Measurements from ENCODE around the gene FAM221A.
"Not testable (repeated sequence)": the region's sequence is repeated elsewhere in the genome, so short reads cannot be mapped to it uniquely, and the experiment has no call there.

The FAM221A gene

DNA sequence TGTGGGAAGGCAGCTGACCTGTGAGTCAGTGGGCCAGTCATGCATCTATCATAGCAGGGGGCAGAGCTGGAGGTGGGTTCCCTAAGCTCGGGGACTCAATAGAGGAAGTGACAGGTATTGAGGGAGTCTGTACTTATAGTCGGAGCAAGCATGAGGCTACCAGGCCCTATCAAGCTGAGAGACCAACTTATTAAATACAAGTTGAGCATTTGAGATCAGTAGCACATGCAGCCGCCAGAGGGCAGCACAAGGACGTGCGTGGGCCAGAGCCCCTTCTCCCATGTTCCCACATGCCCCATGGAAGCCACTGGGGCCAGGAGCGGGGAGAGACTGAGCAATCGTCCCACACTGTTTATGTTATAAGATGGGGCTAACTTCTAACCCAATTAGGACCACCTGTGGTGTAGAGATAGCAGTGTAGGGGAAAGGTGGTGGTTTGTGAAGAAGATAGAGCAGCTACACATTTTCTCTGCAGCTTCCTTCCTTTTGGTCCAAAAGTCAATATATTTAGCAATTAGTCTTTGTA, 17.0 kb downstream of the FAM221A start:
- no peak for DNase-seq (ENCODE audit: low read depth)
- H3K4me3 ChIP-seq (ENCODE audit: low read depth, low read length), result no peak overlapping the region

DNA sequence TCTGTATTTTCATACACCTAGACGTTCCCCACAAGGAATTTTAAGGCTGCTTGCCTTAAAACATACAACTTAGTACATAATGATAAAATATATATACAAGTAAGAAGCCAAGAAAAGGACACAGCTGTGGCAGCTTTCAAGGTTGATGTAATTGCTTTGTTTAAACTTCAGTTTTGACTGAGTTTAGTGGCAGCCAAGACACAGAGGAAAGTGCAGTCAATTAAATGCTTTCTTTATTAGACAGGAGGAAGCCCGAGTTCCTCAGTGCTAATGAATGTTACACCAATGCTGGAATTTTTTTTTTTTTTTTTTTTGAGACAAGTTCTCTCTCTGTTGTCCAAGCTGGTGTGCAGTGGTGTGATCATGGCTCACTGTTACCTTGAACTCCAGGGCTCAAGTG, 18.8 kb downstream of the FAM221A start:
- DNase-seq (ENCODE audit: low read depth), result no peak
- H3K4me3 ChIP-seq (ENCODE audit: low read depth, low read length), result no peak overlapping the region

DNA sequence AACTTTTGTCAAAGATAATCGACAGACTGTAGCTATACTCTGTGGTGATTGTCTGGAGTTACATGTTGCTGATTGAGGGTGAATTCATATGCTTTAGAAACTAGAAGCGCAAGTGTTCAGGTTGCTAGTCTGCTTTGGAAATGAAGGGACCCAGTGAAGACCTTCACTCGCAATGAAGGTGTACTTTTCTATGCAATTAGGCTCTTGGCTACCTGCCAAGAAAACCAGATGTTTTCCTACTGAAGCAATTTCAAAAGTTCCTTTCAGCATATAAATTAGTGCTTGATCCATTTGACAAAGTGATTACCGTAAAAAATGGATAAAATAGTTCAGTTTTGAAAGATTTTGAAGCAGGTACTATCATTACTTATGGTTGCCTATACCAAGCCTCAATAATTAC, 20.0 kb downstream of the FAM221A start:
- H3K4me3 ChIP-seq (ENCODE audit: low read depth, low read length), result no peak overlapping the region
- no peak for DNase-seq (ENCODE audit: low read depth)

DNA sequence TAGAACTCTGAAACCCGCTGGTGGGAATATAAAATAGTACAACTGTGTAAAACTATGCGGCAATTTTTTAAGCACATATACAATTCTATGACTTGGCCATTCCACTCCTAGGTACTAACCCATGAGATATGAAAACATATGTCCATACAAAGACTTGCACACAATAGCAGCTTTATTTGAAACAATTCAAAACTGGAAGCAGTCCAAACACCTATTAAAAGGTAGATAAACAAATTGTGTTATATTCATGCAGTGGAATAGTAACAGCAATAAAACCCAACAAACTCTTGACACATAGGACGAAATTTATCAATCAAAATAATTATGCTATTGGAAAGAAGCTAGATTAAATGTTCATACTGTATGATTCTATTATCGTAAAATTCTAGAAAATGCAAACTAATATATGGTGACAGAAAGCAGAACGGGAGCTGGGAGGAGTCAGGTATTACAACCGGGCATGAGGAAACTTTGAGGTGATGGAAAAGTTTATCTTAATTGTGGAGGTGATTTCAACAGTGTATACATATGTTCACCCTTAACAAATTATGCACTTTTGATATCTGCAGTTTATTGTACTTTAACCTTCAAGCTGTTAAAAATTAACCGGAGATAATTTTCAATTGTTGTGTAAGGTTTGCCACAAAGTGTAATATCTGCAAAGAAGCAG, 29.2 kb downstream of the FAM221A start:
- no peak overlapping the region for H3K4me3 ChIP-seq (ENCODE audit: low read depth, low read length)
- DNase-seq (ENCODE audit: low read depth), result no peak

DNA sequence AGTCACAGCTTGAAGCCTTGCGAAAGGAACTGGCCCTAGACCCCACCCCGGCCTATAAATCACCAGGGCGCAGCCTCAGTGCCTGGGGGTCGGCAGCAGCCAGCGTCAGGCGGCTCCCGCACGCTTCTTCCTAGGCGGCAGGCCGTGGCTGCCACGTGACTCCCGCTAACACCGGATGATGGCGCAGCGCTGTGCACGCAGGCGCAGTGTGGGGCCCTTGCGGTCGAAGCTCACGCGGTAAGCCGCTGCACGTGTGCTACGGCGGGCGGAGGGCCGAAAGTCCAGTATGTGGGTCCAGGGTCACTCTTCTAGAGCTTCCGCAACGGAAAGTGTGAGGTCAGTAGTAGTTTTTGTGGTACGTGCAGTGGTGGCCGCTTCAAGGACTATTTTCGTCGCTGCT, 30.0 kb downstream of the FAM221A start, which contains the start of gene STK31:
TSS of gene STK31 (plus strand) at position 220 of the 400 bp plus-strand sequence. CDS start at position 287, 67 bp downstream.
- no peak within 1 kb of the TSS for H3K4me3 ChIP-seq (ENCODE audit: low read depth, low read length)
- DNase-seq (ENCODE audit: low read depth), result no peak

DNA sequence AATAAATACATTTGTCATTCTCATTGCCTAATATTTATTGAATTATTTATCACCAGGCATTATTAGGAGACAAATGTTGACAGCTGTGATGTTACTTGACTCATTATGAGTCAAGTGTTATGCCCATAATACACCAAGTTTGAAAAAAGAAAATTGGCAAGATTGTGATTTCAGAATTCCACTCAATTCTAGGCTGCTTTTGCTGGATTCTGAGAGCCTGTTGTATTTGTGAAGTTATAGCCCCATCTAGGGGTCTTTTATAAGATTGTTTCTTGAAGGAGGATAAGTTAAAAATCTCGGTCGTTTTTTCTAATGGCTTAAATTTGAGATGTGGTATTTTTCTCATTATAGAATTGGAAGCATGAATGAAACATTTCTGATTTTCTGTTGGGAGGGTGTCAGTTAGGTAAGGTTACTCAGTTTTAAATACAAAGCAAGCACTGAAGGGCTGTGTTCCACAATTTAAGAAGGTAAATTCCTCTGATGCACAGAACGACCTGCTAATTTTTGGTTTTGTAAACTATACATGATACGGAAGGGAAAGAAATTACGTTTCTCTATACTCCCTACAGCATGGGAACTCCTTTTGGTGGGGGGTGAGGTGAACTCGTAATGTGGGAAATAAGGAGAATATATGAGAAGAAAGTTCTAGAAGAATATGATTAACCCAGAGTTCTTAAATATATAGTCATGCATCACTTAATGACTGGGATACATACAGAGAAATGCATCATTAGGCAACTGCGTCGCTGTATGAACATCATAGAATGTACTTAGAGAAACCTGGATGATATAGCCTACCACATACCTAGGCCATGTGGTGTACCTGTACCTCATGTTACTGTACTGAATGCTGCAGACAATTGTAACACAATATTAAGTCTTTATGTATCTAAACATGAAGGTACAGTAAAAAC, 32.6 kb downstream of the FAM221A start:
- no peak overlapping the region for H3K4me3 ChIP-seq (ENCODE audit: low read depth, low read length)
- DNase-seq (ENCODE audit: low read depth), result peak; percentile 30

DNA sequence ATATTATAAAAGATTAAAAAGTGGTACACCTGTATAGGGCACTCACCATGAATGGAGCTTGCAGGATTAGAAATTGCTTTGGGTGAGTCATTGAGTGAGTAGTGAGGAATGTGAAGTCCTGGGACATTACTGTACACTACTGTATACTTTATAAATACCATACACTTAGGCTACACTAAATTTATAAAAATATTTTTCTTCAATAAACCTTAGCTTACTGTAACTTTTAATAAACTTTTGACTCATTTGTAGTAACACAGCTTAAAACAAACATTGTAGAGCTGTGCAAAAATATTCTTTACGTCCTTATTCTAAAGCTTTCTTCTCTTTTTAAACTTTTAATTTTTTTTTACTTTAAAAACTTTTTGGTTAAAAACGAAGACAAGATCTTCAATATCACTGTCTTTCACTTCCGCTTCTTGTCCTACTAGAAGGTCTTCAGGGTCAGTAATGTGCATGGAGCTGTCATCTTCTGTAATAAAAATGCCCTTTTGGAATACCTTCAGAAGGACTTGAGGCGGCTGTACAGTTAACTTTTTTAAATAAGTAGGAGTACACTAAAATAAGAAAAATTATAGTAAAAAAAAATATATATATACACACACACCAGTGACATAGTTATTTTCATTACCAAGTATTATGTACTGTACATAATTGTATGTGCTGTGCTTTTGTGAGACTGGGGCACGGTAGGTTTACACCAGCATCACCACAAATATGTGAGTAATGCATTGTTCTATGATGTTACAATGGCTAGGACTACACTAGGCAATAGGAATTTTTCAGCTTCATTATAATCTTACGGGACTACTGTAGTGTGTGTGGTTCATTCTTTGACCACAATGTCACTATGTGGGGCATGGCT, 33.5 kb downstream of the FAM221A start:
- no peak overlapping the region for H3K4me3 ChIP-seq (ENCODE audit: low read depth, low read length)
- peak; percentile 54 for DNase-seq (ENCODE audit: low read depth)

DNA sequence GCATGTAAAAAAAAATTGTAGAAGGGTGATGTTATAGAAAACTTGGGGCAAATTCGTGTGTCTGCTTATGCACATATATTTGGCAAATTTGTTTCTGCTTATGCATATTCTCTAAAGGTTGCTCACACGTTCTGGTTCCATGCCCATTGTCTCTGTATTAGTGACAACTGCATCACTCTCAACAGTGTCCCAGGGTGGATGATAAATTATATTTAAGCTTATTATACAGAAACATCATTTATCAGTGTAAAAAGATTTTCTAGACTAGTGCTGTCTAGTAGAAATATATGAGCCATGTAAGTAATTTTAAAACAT, 34.1 kb downstream of the FAM221A start:
- DNase-seq (ENCODE audit: low read depth), result no peak
- H3K4me3 ChIP-seq (ENCODE audit: low read depth, low read length), result no peak overlapping the region

DNA sequence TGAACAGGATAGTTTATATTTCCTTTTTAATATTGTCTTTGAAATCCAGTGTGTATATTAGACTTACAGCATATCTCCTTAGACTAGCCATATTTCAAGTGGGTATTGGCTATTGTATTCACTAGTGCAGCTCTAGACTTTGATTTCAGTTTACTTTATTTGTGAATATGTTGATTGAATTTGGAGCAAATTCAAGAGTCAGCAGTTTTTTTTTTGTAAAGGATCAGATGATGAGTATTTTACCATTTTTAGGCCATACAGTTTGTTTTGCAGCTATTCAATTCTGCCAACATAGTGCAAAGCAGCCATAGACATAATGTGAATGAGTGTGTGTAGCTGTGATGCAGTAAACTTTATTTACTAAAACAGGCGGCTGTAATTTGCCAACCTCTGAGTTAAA, 34.6 kb downstream of the FAM221A start:
- no peak overlapping the region for H3K4me3 ChIP-seq (ENCODE audit: low read depth, low read length)
- DNase-seq (ENCODE audit: low read depth), result no peak

DNA sequence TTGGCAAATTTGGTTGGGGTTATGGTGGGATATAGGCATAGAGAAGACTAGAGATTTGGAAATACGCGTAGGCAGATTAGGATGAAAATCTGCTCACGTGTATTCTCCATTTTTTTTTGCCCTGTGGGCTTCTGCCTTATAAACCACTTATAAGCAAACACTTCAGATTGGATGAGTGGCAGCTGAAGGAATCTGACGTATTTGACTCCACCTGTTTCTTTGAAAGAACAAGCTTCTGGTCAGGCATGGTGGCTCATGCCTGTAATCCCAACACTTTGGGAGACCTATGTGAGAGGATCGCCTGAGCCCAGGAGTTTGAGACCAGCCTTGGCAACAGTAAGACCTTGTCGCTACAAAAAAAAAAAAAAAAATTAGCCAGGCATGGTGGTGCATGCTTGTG, 35.1 kb downstream of the FAM221A start:
- H3K4me3 ChIP-seq (ENCODE audit: low read depth, low read length), result no peak overlapping the region
- no peak for DNase-seq (ENCODE audit: low read depth)

DNA sequence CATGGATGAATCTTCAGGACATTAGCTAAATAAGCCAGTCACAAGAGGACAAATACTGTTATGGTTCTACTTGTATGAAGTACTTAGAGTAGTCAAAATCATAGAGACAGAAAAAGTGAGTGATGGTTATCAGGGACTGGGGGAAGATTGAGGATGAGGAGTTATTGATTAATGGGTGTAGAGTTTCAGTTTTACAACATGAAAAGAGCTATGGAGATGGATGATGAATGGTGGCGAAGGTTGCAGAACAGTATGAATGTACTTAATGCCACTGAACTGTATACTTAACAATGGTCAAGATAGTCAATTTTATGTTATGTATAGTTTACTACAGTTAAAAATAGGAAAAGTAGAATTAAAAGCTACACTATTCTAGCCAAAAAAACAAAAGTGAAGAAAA, 37.8 kb downstream of the FAM221A start:
- DNase-seq (ENCODE audit: low read depth), result no peak

DNA sequence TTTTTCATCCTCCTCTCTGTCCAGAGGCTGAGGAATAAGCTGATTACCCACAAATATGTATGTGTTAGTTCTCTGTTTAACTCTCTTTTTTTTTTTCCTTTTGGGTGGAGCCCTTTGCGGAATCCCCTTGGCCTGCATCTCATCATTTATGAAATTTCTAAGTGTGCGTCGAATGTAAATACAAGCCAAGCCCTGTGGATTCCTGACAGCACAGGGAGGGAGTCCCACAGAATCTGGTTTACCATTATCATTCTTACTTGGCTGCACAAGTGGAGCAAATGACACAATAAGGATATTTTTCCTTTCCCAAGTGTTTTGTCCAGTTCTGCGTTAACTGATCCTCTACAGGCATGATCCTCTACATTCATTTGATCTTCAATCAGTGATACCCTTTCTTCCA, 41.5 kb downstream of the FAM221A start:
- DNase-seq (ENCODE audit: low read depth), result no peak
- H3K4me3 ChIP-seq (ENCODE audit: low read depth, low read length), result no peak overlapping the region

More for the DNA sequence above, 37.8 kb downstream of the FAM221A start:
- no peak overlapping the region for H3K4me3 ChIP-seq (ENCODE audit: low read depth, low read length)

DNA sequence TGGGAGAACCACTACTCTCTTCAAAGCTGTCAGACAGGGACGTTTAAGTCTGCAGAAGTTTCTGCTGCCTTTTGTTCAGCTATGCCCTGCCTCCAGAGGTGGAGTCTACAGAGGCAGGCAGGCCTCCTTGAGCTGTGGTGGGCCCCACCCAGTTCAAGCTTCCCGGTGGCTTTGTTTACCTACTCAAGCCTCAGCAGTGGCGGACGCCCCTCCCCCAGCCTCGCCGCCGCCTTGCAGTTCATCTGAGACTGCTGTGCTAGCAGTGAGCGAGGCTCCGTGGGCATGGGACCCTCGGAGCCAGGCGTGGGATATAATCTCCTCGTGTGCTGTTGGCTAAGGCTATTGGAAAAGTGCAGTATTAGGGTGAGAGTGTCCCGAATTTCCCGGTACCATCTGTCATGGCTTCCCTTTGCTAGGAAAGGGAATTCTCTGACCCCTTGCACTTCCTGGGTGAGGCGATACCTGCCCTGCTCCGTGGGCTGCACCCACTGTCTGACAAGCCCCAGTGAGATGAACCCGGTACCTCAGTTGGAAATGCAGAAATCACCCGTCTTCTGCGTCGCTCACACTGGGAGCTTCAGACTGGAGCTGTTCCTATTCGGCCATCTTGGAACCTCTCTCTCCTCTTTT, 42.7 kb downstream of the FAM221A start:
- DNase-seq (ENCODE audit: low read depth); H3K4me3 ChIP-seq (ENCODE audit: low read depth, low read length): not testable (repeated sequence)

DNA sequence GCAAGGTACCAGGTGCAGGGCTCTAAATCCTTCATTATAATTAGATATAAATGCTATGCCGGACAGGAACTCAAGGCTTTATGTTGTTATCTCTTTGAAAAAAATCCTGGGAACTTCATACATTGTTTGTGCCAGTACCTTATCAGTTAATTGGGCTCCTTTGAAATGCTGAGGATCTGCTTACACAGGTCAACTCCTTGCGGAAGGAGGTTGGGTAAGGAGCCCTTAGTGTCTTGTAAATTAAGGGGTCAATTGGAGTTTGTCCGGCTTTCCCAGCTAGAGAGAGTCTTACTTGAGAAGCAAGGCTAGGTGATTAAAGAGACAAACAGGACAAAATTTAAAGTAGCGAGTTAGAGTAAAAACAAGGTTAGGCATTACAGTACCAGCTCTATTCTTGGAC, 44.1 kb downstream of the FAM221A start:
- DNase-seq (ENCODE audit: low read depth); H3K4me3 ChIP-seq (ENCODE audit: low read depth, low read length): not testable (repeated sequence)

DNA sequence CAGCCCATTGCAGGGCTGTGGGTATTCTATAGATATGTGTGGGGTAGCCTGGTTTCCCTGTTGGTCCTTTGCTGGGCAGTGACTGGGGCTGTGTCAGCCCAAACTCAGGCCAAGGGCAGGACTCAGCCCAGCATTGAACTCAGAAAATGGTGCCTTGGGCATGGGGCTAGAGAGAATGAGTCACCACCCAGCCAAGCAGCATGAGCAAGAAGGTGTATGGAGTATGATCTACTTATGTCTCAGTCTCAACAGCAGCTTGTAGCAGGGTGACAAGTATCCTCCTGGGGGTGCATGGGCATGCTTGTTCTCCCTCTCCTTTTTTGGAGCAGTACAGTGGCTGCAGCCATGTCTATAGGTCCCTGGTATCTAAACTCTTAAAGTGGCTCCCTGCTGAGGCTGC, 62.1 kb downstream of the FAM221A start:
- H3K4me3 ChIP-seq (ENCODE audit: low read depth, low read length), result no peak overlapping the region
- no peak for DNase-seq (ENCODE audit: low read depth)

DNA sequence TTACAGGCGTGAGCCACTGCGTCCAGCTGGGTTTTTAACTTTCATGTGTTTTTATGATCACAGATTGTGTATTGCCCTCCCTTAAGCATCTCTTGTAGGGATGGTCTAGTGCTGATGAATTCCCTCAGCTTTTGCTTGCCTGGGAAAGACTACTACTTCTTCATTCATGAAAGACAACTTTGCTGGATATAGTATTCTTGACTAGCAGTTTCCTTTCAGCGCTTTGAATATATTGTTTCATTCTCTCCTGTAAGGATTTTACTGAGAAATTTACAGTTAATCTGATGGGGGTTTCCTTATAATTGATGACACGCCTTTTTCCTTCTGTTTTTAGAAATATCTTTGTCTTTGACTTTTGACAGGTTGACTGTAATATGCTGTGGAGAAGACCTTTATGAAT, 63.2 kb downstream of the FAM221A start:
- no peak for DNase-seq (ENCODE audit: low read depth)
- H3K4me3 ChIP-seq (ENCODE audit: low read depth, low read length), result no peak overlapping the region

DNA sequence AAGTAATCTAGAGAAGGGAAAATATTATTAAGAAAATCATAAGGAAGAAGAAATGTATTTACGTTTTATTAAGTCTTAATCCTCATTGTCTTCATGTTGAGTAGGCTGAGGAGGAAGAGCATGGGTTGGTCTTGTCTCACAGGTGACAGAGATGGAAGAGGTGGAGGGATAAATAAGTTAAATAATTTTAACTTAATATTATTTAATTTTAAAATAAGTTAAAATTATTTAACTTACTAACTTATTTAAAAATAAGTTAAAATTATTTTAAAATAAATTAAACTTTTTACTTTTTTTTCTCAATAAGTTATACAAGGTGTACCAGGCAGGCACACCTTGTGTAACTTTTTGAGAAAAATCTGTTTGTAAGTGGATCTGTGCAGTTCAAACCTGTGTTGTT, 66.6 kb downstream of the FAM221A start:
- DNase-seq (ENCODE audit: low read depth), result no peak
- no peak overlapping the region for H3K4me3 ChIP-seq (ENCODE audit: low read depth, low read length)

DNA sequence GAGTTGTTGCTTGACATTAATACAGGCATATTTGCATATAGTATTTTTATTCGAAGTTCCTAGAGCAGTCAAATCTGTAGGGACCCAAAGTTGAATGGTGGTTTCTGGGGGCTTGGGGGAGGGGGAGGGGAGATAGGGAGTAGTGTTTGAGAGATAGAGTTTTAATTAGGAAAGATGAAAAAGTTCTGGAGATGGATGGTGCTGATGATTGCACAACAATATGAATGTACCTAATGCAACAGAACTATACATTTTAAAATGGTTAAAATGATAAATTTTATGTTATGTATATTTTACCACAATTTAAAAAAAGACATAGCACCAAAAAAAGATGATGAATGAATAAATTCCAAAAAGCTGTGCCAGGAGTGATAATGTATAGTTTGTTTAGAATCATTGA, 71.9 kb downstream of the FAM221A start:
- H3K4me3 ChIP-seq (ENCODE audit: low read depth, low read length), result no peak overlapping the region
- no peak for DNase-seq (ENCODE audit: low read depth)
